Measurements from ENCODE around the gene CDC37L1. TPM values are rescaled to one million over a fixed set of nuclear protein-coding genes. Genes with fewer than 3 reads are reported as not detected.

The CDC37L1 gene
- total and polyA plus RNA-seq, 2 of the 8 experiments (the other 6 are each of a cell fraction or from before 2014, with no cell fraction given), result 4.6 to 23.8 TPM

GRCh38 chr9:4740388-4740637, 60.9 kb downstream of the CDC37L1 start (continued):
- TF ChIP-seq CTCF (IDR thresholded peaks at IDR 0.05; ENCODE audit: control extremely low read depth in 1 of 3, insufficient read depth in 1 of 3, low read depth in 1 of 3, low read length in 3 of 3) (no peak), ZNF274 (IDR thresholded peaks at IDR 0.05; ENCODE audit: borderline replicate concordance, extremely low read depth, low read length) (no peak)
